Measurements from ENCODE around the gene TCTN2.

TCTN2 gene

DNA sequence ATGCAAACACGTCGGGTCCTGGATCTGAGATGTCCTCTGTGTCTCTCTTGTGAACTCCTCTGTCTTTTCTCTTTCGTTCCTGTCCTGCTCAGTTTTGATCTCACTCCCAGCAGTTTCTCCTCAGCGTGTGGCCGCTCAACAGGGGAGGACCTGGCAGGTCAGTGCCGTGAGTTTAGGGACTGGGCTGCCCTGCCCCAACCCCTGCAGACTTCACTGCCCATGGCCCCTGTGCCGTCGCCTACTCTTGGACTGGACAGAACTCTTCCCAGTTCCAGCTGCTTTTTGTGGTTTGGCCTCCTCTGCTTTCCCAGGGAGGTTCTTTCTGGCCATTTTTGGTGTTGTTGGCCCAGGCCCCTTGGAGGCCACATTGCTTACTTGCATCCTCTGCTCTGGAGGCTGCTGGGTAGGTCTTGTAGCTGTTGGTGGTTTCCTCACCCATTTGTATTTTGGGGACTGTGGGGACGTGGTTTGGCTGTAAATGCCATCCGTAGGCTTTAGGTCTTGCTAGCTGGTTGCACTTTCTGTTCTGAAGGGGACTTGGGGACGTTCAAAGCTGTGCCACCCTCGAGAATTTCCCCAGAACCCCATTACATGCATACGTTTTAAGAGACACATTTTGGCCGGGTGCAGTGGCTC lies 71.1 kb downstream of the TCTN2 start:
- no peak for DNase-seq (ENCODE audit: low spot score)

DNA sequence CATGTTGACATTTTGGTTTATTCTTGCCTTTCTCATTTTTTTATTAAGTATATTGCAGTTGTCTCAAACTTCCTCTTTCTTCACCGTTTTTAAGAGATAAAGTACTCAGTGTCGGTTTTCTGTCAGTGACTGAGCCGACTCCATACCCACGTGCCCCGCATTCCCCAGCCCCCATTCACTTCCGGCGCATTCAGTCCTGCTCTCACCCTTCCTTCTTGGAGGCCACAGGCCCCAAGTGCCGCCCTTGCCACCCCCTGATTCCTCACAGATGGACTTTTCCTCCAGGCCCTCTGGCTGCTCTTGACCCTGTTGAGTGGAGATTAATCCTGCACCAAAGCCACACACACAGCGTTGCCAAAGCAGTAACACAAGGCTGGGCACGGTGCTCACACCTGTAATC lies 72.1 kb downstream of the TCTN2 start:
- DNase-seq (ENCODE audit: low spot score) = no peak

DNA sequence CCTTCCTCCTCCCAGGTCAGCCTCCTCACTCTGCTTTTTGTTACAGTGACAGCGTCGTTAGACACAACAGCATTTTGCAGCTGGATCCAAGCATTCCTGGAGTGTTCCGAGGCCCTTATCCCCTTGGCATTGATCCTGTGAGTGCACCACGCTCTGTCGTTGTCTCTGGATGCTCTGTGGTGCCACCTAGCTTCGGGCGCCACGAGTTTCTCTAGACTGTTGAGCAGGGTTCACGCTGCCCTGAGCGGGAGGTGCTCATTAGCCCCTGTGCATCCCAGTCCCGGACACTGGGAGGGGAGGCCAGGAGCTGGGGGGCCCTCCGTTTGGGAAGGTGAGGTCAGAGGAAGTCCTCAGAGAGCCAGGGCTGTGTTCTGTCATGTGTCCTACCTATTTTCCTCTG lies 73.9 kb downstream of the TCTN2 start:
- no peak for DNase-seq (ENCODE audit: low spot score)

DNA sequence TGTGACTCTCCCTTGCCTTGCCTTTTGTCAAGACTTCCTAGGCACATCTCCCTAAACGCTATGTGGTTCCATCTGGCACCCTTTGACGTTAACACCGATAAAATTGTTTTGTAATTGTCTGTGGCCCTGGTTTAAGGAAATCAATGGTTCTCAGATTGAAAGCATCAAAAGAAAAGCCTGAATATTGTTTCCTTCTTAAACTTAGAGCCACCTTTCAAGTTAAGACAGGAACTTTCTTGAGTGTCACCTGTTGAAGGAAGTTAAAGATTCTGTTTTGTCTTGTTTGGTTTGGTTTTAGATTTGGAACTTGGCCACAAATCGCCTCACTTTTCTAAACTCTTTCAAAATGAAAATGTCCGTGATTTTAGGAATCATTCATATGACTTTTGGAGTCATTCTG lies 76.4 kb downstream of the TCTN2 start:
- DNase-seq (ENCODE audit: low spot score) = no peak

DNA sequence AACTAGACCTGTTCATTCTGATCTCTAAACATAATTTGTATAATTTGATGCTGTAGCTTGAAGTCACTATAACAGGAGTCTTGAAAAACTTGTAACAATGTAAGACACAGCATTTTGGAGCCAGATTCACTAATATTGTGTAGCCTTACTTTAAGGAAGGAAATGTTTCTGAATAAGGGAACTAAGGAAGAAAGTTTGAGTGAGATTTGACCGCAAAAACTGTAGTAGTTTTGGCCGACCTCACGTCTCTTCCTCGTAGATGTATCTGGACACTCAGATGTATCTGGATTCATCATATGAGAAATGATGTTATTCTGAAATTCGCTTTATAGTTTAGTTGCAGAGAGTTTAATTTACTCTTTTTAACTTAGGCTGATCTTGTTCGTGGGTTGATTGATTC lies 77.2 kb downstream of the TCTN2 start:
- DNase-seq (ENCODE audit: low spot score) = no peak

DNA sequence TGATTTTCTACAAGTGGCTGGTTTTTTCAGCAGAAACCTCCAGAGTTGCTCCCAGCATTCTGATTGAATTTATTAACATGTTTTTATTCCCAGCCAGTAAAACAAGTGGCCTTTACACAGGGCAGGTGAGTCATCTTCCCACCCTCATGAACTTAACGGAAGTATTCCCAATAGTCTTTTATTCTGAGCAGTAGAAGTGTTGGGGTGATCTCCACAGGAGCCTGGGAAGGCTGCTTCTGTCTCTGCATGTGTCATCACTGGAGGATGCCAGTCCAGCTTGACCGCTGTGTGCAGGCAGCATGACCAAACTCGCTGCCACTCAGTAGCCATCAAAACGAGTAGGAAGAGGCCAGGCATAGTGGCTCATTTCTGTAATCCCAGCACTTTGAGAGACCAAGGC lies 77.7 kb downstream of the TCTN2 start:
- no peak for DNase-seq (ENCODE audit: low spot score)

DNA sequence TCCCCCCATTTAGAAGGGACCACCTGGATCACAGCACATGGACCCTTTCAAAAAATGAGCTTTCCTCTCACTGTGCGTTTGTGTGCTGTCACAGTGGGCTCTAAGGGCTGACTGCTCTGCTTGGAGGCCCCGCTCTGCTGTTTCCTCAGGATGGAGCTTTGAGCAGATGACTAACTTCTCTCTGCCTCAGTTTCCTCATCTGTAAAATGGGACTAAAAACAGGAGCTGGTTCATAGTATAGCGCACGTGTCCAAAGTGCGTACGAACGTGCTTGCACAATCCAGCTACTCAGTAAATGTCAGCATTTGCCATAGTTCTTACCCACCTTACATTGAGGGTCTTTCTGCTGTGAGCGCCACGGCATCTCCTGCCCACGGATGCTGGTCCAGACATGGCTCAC lies 78.4 kb downstream of the TCTN2 start:
- DNase-seq (ENCODE audit: low spot score) = no peak

DNA sequence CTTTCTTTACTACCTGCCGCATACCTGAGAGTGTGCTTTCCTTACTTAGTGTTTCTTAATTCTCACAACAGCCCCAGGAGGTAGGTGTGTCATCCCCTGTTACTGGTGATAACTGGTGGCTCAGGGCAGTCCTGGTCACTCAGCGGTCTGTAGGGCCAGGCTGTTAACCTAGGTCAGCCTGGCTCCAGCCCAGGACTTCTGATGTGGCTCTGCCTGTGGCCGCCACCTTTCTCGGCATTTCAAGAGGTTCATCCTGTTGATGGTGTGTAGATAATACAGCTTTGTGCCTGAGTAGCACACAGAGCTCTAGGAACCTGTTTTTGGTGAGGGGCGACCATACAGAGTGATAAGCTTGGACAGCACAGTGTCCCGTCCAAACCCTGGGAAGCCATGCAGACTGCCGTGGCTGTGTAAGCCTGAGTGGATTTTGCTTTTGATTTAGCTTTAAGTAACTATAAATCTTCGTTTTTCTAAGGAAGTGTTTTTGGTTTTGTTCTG lies 79.3 kb downstream of the TCTN2 start:
- DNase-seq (ENCODE audit: low spot score) = no peak

DNA sequence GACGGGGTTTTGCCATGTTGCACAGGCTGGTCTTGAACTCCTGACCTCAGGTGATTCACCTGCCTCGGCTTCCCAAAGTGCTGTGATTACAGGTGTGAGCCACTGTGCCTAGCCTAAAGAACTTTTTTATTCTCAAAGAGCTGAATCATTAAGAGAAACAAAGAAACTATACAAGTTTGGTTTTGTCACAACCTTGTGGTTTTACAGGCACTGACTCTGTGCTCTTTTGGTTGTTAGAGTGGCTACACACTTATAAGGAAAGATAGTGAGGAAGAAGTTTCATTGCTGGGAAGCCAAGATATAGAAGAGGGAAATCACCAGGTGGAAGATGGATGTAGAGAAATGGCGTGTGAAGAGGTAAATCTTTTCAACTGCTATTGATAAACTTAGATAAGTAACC lies 81.1 kb downstream of the TCTN2 start:
- no peak for DNase-seq (ENCODE audit: low spot score)

DNA sequence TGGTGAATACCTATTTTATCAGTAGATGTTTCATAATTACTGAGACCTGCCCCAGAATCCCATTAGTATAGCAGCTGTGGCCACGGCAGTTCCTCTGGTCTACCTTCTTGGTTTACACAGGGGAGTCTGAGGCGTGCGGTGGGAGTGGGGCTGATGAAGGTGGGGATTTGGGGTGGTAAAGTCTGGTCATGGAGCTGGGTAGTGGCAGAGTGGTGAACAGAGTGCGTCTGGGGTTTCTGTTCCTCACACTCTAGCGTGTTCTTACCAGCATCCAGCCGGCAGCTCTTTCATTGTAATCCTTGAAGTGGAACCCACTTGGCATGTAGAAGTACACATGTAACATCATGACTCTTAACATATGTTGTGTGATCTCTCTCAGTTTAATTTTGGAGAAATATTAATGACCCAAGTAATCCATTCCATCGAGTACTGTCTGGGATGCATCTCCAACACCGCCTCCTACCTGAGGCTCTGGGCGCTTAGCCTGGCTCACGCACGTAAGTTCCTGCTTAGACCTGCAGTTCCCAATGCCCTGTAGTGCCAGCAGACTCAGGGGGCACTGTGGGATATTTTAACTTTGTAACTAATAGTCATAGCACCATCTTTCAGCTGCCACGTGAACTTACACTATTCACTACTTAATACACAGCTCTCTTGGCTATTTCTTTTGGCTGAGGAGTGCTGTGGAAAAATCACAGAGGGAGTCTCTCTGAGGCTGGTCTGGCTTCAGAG lies 83.3 kb downstream of the TCTN2 start:
- no peak for DNase-seq (ENCODE audit: low spot score)

DNA sequence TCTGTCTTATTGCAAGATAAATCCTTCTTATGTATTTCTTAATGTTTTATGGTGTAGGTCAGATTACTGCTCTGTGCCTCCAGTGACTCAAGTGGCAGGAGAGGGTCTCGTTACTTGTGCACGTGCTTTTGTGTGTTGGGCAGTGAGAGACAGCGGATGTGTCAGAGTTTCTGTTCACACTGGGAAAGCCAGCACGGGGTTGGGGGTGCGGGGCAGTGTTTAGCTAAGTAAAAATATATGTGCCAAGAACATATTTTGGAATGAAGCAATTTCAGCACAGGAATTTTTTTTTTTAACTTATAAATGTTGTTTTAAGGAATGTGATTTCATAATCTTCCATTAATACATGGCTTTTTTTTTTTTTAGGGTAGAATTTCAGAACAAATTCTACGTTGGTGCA lies 86.6 kb downstream of the TCTN2 start:
- peak; percentile 44 for DNase-seq (ENCODE audit: low spot score)
